Right forelimb (tissue), 1 donor: ENCODE data around the gene TUBB4B.
A peak's percentile ranks its signal among the peaks of the same experiment; 100 is the strongest.

Source experiments
- DNase-seq: peaks from one replicate; pipeline ENCODE4 v3.0.0-alpha.2; 2018

Gene TUBB4B

GRCh38 chr9:137273611-137274320 is 32.7 kb downstream of the TUBB4B start:
- DNase-seq: no peak

GRCh38 chr9:137275203-137275587 is 34.1 kb downstream of the TUBB4B start:
- no peak for DNase-seq

GRCh38 chr9:137275588-137276472 is 34.7 kb downstream of the TUBB4B start:
- no peak for DNase-seq

- peak; percentile 82 for DNase-seq
These were observed 35.6 kb downstream of the TUBB4B start for GRCh38 chr9:137276473-137277328.

GRCh38 chr9:137277329-137278041 is 36.4 kb downstream of the TUBB4B start, which contains the start of gene TOR4A:
Gene TOR4A (plus strand): TSS chr9:137277726. CDS start chr9:137278690, 964 bp downstream.
- DNase-seq: peak; percentile 76

- DNase-seq: no peak
These were observed 37.1 kb downstream of the TUBB4B start for GRCh38 chr9:137278061-137278701.

GRCh38 chr9:137278721-137279711 is 37.9 kb downstream of the TUBB4B start:
- no peak for DNase-seq

GRCh38 chr9:137279741-137280473 is 38.8 kb downstream of the TUBB4B start:
- no peak for DNase-seq

- DNase-seq: no peak
These were observed 39.6 kb downstream of the TUBB4B start for GRCh38 chr9:137280474-137281344.

GRCh38 chr9:137281345-137282116 is 40.4 kb downstream of the TUBB4B start:
- no peak for DNase-seq

GRCh38 chr9:137286975-137287383 is 45.9 kb downstream of the TUBB4B start:
- no peak for DNase-seq

GRCh38 chr9:137293094-137293481 is 52.0 kb downstream of the TUBB4B start:
- no peak for DNase-seq
